ENCODE measurements around the gene SH3GL3.

Gene SH3GL3

DNA sequence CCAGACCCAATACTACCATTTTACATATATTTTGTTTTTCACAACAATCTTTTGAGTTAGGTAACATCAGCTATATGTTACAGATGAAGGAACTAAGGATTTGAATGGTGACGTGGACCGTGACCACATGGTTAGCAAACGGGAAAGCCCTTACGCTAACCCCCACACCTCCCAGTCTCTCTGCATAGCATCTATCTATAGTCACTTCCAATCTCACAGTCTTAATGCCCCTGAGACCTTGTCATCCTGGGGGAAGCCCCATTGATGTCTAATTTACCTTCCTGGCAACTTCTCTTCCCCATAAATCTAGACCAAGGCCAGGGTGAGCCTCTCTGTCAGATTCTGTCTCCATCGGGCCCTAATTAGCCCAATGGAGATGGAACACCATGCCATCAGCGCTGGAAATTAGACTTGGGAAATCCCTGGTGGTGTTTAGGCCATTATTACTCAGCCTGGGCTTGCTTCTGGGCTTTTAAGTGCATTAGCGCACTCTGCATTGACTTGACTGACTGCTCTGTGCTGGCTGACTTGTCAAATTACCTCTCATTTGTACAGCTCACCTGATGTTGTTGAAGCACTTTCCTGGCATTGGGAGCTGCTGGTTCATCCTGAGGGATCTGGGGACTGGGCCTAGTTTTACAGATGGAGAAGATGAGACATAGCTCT is 34.0 kb upstream of the SH3GL3 start:
- TF ChIP-seq POLR2AphosphoS5 (IDR thresholded peaks at IDR 0.05; ENCODE audit: low read depth, low read length): no peak
- TF ChIP-seq, protein P1, sequence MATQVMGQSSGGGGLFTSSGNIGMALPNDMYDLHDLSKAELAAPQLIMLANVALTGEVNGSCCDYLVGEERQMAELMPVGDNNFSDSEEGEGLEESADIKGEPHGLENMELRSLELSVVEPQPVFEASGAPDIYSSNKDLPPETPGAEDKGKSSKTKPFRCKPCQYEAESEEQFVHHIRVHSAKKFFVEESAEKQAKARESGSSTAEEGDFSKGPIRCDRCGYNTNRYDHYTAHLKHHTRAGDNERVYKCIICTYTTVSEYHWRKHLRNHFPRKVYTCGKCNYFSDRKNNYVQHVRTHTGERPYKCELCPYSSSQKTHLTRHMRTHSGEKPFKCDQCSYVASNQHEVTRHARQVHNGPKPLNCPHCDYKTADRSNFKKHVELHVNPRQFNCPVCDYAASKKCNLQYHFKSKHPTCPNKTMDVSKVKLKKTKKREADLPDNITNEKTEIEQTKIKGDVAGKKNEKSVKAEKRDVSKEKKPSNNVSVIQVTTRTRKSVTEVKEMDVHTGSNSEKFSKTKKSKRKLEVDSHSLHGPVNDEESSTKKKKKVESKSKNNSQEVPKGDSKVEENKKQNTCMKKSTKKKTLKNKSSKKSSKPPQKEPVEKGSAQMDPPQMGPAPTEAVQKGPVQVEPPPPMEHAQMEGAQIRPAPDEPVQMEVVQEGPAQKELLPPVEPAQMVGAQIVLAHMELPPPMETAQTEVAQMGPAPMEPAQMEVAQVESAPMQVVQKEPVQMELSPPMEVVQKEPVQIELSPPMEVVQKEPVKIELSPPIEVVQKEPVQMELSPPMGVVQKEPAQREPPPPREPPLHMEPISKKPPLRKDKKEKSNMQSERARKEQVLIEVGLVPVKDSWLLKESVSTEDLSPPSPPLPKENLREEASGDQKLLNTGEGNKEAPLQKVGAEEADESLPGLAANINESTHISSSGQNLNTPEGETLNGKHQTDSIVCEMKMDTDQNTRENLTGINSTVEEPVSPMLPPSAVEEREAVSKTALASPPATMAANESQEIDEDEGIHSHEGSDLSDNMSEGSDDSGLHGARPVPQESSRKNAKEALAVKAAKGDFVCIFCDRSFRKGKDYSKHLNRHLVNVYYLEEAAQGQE (IDR thresholded peaks at IDR 0.05; ENCODE audit: insufficient read depth in 1 of 2, low read depth in 2 of 2, low read length in 2 of 2): no peak
- no peak for TF ChIP-seq TAF1 (IDR thresholded peaks at IDR 0.05; ENCODE audit: borderline replicate concordance, insufficient read depth, low read length)
- no peak for TF ChIP-seq FOXP2 (optimal IDR thresholded peaks at IDR 0.05; ENCODE audit: borderline replicate concordance, extremely low read depth, extremely low read length, insufficient read depth)
- no peak for TF ChIP-seq SIN3A (IDR thresholded peaks at IDR 0.05; ENCODE audit: borderline replicate concordance, insufficient read depth, low read length)

DNA sequence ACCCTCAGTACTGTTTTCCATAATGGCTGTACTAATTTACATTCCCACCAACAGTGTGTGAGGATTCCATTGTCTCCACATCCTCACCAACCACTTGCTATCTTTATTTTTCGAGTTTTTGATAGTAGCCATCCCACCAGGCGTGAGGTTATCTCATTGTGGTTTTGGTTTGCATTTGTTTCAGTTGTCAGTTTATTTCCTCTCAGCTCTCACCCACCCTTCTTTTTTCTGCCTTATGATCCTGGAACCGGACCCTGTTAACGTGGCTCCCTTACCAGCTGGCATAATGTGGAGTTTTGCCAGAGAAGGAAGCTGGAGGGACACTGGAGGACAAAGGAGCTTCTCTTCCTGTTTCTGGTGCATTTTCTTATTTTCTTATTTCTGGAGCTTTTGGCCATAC is 25.1 kb upstream of the SH3GL3 start:
- TF ChIP-seq SIN3A (IDR thresholded peaks at IDR 0.05; ENCODE audit: borderline replicate concordance, insufficient read depth, low read length) (no peak), FOXP2 (optimal IDR thresholded peaks at IDR 0.05; ENCODE audit: borderline replicate concordance, extremely low read depth, extremely low read length, insufficient read depth) (no peak), POLR2AphosphoS5 (IDR thresholded peaks at IDR 0.05; ENCODE audit: low read depth, low read length) (no peak), TAF1 (IDR thresholded peaks at IDR 0.05; ENCODE audit: borderline replicate concordance, insufficient read depth, low read length) (no peak)
- TF ChIP-seq, protein P1 (IDR thresholded peaks at IDR 0.05; ENCODE audit: insufficient read depth in 1 of 2, low read depth in 2 of 2, low read length in 2 of 2): no peak

DNA sequence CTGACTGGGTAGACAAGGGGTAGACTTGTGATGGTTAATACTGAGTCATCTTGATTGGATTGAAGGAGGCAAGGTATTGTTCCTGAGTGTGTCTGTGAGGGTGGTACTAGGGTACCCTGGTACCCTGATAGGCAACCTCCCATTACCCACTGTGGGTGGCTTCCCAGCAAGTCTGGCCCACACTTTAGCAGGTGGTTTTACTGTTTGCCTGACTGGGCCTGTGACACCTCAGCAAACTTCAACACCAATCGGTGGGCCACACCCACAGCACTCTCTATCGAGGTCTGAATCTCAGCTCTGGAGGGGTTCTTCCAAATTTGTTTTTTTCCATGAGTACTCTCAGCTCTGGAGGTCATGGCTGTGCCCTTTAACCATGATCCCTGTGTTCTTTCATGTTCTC is 24.6 kb upstream of the SH3GL3 start:
- no peak for TF ChIP-seq SIN3A (IDR thresholded peaks at IDR 0.05; ENCODE audit: borderline replicate concordance, insufficient read depth, low read length)
- no peak for TF ChIP-seq POLR2AphosphoS5 (IDR thresholded peaks at IDR 0.05; ENCODE audit: low read depth, low read length)
- no peak for TF ChIP-seq TAF1 (IDR thresholded peaks at IDR 0.05; ENCODE audit: borderline replicate concordance, insufficient read depth, low read length)
- no peak for TF ChIP-seq FOXP2 (optimal IDR thresholded peaks at IDR 0.05; ENCODE audit: borderline replicate concordance, extremely low read depth, extremely low read length, insufficient read depth)
- TF ChIP-seq, protein P1 (IDR thresholded peaks at IDR 0.05; ENCODE audit: insufficient read depth in 1 of 2, low read depth in 2 of 2, low read length in 2 of 2): no peak

DNA sequence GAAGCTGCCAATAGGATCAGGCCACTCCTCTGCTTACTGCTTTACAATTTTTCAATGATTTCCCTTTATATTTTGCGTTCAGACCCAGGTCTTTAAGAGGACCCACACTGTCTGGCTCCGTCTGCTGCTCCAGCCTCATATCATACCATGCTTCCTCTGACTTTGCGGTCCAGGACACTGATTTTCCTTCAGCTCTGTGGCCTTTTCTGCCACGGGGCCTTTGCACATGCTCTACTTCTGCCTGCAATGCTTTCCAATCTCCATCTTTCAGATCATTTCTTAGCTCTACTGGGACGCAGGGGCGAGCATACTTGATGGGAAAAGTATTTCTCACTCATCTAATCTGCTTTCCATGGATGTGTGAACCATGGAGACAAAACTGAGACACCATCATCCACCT is 23.0 kb upstream of the SH3GL3 start:
- TF ChIP-seq TAF1 (IDR thresholded peaks at IDR 0.05; ENCODE audit: borderline replicate concordance, insufficient read depth, low read length) (no peak), FOXP2 (optimal IDR thresholded peaks at IDR 0.05; ENCODE audit: borderline replicate concordance, extremely low read depth, extremely low read length, insufficient read depth) (no peak), SIN3A (IDR thresholded peaks at IDR 0.05; ENCODE audit: borderline replicate concordance, insufficient read depth, low read length) (no peak), POLR2AphosphoS5 (IDR thresholded peaks at IDR 0.05; ENCODE audit: low read depth, low read length) (no peak)
- TF ChIP-seq, protein P1 (IDR thresholded peaks at IDR 0.05; ENCODE audit: insufficient read depth in 1 of 2, low read depth in 2 of 2, low read length in 2 of 2): no peak

Data from PFSK-1 (cell line).